Measurements from ENCODE around the gene RNF141.

RNF141 gene

DNA sequence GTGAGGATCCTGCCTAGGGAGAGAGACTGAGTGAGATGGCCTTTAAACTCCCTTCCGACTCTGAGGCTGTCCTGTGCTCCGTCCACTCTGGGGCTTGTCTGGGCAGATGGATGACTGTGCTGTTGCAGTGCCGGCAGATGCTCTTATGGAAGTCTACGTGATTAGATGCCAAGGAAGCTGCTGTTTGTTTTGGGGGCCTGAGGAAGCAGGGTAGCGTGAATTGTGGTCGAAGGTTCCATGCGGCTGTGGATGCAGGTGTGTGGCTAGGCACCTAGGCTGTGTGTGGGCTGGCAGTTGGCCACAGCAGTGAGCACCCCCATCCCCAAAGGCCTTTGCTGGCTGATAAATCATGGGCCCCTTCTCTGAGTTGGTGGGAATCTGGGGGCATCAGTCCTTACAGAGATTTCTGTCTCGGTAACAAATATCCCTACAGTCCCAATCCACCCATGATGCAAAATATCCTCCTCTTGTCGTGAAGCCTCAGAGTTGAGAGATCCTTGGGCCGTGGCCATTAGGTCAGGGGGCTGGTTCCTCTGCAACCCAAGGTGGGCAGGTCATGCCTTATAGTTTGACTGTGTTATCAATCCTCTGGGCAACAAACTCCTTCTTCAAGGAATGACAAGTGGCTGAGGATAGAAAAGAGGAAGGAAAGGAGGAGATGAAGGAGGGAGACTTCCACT, 54.7 kb downstream of the RNF141 start:
- in situ Hi-C loops (cut with HindIII; ENCODE audit: low sequenced_read_pairs) = no loop called here

DNA sequence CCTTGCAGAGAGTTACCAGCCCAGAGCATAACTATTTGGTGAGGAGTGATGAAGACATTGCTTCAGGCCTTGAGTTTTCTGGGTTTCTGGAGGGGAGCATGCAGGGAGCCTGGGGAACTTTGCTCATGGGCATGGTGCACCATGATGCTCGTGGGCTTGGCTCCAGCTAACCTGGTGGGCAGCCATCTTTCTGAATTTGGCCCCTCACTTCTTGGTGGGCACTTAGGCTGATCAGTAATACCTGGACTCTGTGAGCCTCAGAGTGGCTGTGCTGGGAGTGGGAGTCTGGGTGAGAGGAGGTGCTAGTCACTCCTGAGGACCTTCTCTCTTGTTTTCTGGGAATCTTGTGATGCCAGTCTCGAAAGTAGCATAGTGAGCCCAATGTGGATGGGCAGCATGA, 55.3 kb downstream of the RNF141 start:
- in situ Hi-C loops (cut with HindIII; ENCODE audit: low sequenced_read_pairs) = no loop called here

DNA sequence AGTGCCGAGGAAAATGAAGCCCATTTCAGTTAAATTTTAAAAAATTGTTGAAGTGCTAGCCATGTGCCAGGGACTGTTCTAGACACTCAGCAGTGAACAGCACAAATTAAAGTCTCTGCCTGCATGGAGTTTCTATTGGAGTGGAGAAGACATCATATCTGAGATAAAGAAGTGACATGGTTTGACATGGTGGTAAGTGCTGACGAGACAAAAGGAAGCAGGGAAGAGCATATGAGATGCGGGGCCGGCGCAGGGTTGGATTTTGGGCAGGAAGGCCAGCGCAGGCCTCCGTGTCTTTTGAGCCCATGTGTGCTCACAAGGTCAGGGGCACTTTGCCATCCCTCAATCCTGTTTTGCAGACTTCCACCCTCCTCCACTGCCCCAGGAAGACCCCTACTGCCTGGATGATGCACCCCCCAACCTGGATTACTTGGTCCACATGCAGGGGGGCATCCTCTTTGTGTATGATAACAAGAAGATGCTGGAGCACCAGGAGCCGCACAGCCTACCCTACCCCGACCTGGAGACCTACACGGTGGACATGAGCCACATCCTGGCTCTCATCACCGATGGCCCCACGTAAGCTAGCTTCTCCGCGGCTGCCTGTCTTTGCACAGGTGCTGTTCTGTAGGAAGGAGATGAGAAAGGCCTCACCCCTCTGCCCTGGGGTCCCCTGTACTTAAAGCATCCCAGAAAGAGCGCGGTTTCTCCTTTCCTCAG, 56.4 kb downstream of the RNF141 start:
- in situ Hi-C loops (cut with HindIII; ENCODE audit: low sequenced_read_pairs) = no loop called here

DNA sequence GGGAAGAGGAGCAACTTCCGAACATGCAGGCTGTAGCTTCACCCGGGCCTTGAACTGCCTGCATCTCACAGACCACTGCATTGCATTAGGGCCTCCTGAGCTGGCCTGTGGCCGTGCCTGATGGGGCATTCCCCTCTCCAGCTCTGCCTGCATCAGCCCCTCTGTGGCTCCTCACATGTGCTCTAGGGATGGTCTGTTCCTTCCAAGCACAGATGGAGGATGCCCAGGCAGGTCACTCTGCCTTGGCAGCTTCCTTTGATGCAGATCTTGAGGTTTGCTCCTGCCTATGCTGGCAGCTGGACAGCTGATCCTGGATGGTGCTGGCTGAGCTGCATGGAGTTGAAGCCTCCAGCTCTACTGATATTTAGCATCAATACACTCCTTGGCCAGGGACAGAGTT, 57.4 kb downstream of the RNF141 start:
- in situ Hi-C loops (cut with HindIII; ENCODE audit: low sequenced_read_pairs) = no loop called here

DNA sequence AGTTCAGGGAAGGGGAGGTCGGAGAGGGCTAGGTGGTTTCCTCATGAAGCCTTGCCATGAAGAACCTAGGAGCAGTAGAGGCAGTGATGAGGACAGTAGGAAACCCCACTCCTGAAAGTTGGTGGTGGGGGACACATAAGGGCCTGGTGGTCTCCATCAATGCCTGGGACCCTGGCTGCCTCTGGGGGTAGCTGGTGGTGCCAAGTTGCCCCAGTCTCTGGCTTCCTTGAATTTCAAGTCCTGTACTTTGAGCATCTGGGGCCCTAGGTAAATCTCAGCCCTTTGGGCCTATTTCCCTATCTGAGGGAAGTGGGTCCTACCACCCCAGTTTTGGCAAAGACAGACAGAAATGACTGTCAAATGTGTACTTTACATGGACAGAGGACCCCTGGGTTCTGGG, 57.8 kb downstream of the RNF141 start:
- in situ Hi-C loops (cut with HindIII; ENCODE audit: low sequenced_read_pairs) = no loop called here

DNA sequence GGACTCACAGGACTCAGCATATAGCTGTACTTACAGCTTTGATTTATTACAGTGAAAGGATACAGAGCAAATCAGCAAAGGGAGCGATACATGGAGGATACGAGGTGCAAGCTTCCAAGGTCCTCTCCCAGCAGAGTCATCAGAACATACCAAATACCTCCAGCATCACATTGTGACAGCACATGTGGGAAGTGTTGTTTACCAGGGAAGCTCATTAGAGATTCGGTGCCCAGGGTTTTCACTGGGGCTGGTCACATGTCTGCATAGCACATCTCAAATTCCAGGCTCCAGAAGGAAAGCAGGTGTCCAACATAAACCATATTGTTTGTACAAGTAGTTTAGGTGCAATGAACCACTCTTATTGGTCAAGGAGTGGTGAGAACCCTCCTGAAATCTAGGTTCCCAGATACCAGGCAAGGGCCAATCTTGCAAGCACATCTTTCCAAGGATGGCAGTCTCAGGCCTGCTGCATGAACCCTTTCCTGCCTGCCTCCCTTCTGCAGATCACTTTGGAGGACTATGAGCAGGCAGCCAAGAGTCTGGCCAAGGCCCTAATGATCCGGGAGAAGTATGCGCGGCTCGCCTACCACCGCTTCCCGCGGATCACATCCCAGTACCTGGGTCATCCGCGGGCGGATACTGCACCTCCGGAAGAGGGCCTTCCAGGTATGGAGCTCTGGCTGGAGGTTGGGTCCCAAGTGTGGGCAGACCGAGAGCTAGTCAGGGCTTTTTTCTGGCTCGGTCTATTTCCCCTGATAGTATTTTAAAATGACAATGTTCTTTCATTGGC, 59.2 kb downstream of the RNF141 start:
- in situ Hi-C loops (cut with HindIII; ENCODE audit: low sequenced_read_pairs) = no loop called here

DNA sequence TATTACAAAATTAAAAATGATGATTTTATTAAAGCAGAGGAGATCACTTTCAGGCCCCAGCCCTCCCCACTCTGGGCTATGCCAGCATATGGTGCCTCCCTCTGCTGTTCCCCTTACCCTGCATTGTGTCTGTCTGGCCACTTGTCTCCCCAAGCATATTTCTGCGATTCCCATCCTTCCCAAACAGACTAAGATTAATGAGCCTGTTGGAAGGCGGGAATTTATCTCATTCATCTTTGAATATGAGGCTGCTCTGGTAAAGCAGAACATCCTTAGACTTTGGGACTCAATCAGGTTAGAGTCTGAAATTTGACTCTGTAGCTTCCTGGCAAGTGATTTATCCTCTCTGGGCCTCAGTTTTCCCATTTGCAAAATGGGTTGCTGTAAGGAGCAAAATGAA, 60.2 kb downstream of the RNF141 start:
- in situ Hi-C loops (cut with HindIII; ENCODE audit: low sequenced_read_pairs) = no loop called here

DNA sequence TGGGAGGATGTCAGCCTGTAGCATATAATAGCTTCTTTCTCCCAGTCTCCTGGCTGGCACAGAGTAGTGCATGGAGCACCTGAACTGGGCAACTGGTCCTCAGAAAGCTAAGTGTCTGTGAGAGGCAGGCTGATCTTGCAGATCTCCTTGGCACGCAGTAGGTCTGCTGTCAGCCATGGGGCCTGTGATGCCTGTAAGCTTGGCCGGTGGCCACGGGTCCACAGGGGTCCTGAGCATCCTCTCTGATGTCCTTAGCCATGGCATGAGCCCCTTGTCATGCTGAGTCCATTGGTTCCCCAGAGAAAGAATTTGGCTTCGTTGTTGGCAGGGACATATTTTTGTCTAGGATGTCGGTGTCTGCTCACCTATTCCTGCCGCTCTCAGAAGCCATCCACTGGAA, 61.0 kb downstream of the RNF141 start:
- in situ Hi-C loops (cut with HindIII; ENCODE audit: low sequenced_read_pairs) = no loop called here

DNA sequence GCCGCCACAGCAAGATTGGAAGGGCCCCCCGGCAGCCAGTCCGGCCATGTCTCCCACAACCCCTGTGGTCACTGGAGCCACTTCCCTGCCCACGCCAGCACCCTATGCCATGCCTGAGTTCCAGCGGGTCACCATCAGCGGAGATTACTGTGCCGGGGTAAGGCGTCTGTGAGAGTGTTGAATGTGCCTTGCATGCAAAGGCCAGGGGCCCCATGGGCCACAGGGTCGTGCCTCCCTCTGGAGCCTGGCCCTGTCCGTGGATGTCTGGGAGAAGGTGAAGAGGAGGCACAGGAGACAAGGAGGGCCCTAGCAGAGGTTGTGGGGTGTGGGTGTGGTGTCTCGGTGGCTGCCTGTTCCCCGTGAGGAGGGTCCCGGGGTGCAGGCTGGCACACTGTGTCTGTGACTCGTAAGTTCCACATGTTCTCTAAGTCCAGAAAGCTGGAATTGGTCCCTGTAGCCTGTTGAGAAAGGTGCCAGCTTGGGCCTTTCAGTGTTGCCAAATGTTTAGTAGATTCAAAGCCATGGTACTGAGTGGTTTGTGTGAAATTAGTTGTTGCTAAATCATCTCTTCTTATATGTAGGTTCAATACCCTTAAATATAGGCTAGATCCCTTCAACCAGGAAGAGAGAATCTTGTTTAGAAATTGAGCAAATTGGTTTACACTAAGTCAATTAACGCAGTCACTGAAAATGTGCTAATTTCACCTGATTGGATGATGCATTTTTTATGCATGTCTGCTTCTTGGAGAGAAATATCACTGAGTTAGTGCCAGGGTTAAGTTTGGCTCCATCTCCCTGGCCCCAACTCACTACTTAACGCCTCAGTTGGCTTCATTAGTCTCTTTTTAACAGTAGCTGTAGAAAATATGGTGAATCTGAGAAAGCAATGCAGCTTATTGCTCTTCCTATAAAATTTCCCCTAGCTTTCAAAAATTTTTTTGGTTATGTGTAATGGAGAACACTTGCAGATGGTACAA, 62.1 kb downstream of the RNF141 start:
- in situ Hi-C loops (cut with HindIII; ENCODE audit: low sequenced_read_pairs) = no loop called here

DNA sequence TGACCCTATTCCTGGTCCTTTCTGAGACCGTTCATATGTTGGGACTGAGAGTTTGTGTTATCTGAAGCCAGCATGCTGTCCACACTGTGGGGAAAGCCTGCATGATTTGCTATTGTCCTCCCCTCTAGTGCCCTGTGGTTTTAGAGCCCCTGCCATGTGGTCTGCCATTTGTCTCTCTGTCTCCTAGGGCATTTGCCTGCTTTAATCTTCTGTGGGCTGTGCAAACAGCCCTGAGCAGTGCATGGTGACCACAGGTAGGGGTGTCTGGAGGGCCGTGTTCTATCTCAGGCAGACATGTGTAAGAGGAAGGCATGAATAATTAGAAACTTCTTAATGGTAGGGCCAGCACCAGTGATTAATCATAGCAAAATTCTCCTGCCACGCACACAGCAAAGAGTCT, 62.9 kb downstream of the RNF141 start:
- in situ Hi-C loops (cut with HindIII; ENCODE audit: low sequenced_read_pairs) = no loop called here

DNA sequence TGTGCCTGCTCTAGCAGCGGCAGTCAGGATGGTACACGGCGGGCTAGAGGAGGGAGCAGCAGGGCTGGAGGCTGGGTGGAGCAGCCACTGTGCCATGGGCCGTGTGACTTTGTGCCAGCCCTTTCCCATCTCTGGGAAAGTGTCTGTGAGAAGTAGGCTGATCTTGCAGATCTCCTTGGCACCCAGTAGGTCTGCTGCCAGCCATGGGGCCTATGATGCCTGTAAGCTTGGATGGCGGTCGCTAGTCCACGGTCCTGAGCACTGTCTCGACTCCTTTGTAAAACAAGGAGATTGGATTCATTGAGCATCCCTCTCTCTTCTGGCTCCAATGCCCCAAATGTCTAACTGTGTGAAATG, 63.3 kb downstream of the RNF141 start:
- in situ Hi-C loops (cut with HindIII; ENCODE audit: low sequenced_read_pairs) = no loop called here

DNA sequence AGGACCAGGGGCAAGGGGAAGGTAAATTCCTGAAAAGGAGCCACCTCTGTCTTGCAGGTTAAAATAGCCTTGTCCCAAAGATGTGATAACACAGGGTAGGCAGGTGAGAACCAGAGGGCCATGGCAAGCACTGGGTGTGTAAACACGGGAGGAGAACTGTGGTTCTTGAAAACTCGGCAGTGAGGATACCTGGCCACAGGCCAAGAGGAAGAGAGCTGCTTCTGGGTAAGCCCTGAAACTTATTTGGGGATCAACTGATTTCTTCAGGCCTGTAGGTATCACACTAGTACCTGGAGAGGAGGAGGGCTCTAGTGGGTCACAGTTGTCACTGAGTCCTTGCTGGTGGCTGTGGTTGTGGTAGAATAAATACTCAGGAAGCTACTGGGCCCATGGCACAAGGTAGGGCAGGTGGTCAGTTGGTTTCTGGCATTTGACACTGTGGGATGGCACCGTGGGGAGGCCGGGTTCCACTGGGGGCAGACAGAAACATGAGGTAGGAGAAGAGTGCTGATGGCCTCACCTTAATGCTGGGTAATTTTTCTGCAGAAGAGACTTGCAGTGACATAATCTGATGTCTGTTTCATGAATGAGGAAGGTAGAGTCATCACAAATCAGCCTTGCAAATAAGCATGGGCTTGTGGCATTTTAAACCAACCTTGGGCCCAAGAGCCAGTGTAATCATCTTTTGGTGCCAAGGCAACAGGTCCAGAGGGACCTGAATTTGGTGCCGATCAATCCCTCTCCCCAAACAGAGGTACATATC, 63.9 kb downstream of the RNF141 start:
- in situ Hi-C loops (cut with HindIII; ENCODE audit: low sequenced_read_pairs) = no loop called here

DNA sequence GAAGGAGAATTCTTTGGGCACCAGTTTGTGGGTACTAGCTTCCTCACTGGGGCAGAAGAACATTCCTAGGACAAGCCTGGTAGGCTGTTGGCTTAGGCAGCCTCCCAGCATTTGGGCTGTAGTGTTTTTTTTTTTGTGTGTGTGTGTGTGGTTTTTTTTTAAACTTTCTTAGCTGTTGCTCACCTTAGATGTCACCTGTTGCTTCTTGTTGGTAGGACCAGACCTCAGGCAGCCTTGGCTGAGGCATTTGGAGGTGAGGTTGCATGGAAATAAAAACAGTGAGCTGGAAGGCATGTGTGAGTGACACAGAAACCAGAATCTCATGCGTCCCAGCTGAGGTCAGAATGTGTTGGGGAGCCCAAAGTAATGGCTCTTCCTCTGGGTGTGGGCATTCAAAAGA, 64.6 kb downstream of the RNF141 start:
- in situ Hi-C loops (cut with HindIII; ENCODE audit: low sequenced_read_pairs) = no loop called here

DNA sequence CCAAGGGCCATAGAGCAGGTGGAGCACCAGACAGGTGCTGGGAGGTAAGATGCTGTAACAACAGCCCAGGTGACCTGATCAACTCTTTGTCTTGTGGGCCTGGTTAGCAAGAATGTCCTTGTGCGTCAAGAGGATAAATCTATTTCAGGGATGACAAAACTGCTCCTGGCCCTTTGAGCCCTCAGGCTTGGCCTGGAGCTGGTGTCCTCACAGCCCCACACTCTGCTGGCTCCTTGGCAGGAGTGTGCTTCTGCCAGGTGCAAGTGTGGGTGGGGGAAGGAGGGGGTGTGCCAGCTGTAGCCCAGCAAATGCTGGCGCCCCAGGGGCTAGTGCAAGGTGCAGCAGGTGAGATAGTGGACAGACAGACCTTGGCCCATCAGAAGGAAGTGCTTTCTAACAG, 66.4 kb downstream of the RNF141 start:
- in situ Hi-C loops (cut with HindIII; ENCODE audit: low sequenced_read_pairs) = no loop called here

DNA sequence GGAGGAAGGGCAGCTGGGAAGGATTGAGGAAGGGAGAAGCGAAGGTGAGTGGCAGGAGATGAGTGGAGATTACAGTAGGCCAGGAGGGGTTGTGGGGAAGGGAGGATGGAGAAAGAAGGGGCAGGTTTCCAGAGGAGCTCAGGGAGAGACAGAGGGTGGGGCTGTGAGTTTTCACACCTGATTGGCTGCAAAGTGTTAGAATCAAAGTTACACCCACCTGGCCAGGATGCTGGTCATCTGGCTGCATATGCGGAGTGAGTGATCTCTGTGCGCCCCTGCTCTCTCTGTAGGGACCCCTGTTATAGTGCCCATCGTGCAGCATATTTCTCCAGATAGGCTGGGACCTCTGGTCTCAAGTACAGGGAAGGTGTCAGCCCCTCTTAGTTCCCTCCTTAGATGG, 67.6 kb downstream of the RNF141 start:
- in situ Hi-C loops (cut with HindIII; ENCODE audit: low sequenced_read_pairs) = no loop called here

DNA sequence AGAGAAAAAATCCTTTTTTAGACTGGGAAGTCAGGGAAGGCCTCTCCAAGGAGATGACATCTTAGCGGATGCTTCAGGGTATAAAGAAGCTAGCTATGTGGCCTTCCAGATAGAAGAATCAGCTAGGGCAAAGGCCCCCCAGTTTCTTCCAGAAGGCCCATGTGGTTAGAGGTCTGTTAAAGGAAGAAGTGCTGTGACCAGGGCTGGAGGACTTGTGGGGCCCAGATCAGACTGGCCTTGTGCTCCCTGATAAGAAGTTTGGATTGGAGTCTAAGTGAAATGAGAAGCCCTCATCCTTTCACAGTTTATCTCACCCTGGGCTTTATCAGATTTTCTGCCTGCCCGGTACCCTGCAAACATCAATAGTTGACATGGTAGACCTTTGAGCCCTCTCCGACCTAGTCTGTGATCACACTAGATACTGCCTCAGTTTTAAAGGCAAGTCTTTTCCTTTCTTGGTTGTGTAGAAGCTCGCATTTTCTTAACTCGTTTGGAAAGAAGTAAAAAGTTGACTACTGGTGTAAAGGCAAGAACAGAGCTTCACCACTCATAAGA, 78.2 kb downstream of the RNF141 start:
- in situ Hi-C loops (cut with HindIII; ENCODE audit: low sequenced_read_pairs) = no loop called here
